HG03095 (cell line): Measurements from ENCODE around the gene USP4.
"Not testable (repeated sequence)": the region's sequence is repeated elsewhere in the genome, so short reads cannot be mapped to it uniquely, and the experiment has no call there.

ENCODE experiments used
- ATAC-seq: cut with Tn5 transposase; IDR thresholded peaks from one replicate; pipeline ENCODE4 v1.9.1; 2021; ENCODE audit warnings: moderate library complexity; ENCODE audit not compliant: unreplicated experiment

Gene USP4

GRCh38 chr3:49351521-49352011 is 11.7 kb upstream of the USP4 start:
- ATAC-seq = no peak

GRCh38 chr3:49349348-49350114 is 9.7 kb upstream of the USP4 start:
- no peak for ATAC-seq

- ATAC-seq = not testable (repeated sequence)
Measured at GRCh38 chr3:49348361-49348760, 8.5 kb upstream of the USP4 start.

- ATAC-seq = no peak
Measured at GRCh38 chr3:49346797-49347251, 7.0 kb upstream of the USP4 start.

GRCh38 chr3:49343163-49343562 is 3.3 kb upstream of the USP4 start:
- ATAC-seq = no peak

- ATAC-seq = no peak
Measured at GRCh38 chr3:49341996-49342395, 2.1 kb upstream of the USP4 start.

- ATAC-seq = peak; percentile 11
Measured at GRCh38 chr3:49339581-49339940, 292 bp downstream of the USP4 start.

GRCh38 chr3:49333916-49334633 is 5.8 kb downstream of the USP4 start:
- ATAC-seq = no peak

GRCh38 chr3:49333091-49333490 is 6.8 kb downstream of the USP4 start:
- no peak for ATAC-seq

GRCh38 chr3:49329186-49329585 is 10.7 kb downstream of the USP4 start:
- ATAC-seq = no peak

- not testable (repeated sequence) for ATAC-seq
Measured at GRCh38 chr3:49328350-49328749, 11.5 kb downstream of the USP4 start.

GRCh38 chr3:49327485-49327884 is 12.4 kb downstream of the USP4 start:
- no peak for ATAC-seq

- ATAC-seq = no peak
Measured at GRCh38 chr3:49324768-49325167, 15.1 kb downstream of the USP4 start.

GRCh38 chr3:49316696-49317457 is 23.0 kb downstream of the USP4 start:
- ATAC-seq = no peak

- ATAC-seq = no peak
Measured at GRCh38 chr3:49313896-49314688, 25.8 kb downstream of the USP4 start.

- ATAC-seq = no peak
Measured at GRCh38 chr3:49311283-49311682, 28.6 kb downstream of the USP4 start.

GRCh38 chr3:49310677-49311076 is 29.2 kb downstream of the USP4 start:
- no peak for ATAC-seq

GRCh38 chr3:49305608-49306007 is 34.2 kb downstream of the USP4 start:
- ATAC-seq = no peak

GRCh38 chr3:49302613-49303012 is 37.2 kb downstream of the USP4 start:
- ATAC-seq = no peak

- no peak for ATAC-seq
Measured at GRCh38 chr3:49300595-49300994, 39.3 kb downstream of the USP4 start.

GRCh38 chr3:49298511-49298910 is 41.3 kb downstream of the USP4 start:
- no peak for ATAC-seq
